ENCODE measurements around the gene PCDH20. TPM values are rescaled to one million over a fixed set of nuclear protein-coding genes. Genes with fewer than 3 reads are reported as not detected.
A peak's percentile ranks its signal among the peaks of the same experiment; 100 is the strongest.

The PCDH20 gene
- total RNA-seq, 1 donor from 2014 or later: 5.2 TPM

DNA sequence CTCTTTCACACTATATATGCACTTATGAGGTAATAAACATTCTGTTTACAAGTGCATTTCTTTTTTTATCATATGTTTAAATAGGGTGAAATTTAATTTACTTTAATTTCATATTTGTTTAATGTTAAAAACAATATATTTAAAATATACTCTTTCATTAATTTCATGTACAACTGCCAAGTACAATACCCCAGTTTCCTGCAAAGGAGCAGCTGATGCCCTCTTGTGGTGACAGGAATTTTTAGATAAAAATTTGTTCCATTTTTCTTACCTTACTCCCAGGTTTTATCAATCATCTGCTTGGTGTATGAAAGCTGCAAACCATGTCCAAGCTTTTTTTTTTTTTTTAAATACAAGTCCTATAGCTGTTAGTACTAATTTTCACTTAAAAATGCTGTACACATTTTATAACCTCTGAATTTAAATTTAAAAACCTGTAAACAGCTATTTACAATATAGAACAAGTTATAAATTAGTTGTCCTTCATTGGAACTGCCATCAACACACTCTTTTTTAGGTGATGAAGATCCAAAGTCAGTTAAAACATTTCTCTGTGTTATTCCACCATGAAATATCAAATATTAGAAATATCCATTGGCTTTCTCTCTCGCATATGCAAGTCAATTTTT, 4.9 kb downstream of the PCDH20 start:
- Mint-ChIP-seq H3K36me3 (ENCODE audit: low read depth, unreplicated experiment) (no peaks in the 10 kb centered on the region), H3K27me3 (ENCODE audit: unreplicated experiment) (peaks cover 2% of the 10 kb centered on the region), H3K4me1 (ENCODE audit: unreplicated experiment) (peaks cover 13% of the 10 kb centered on the region), H3K9me3 (ENCODE audit: unreplicated experiment) (no peaks in the 10 kb centered on the region), H3K4me3 (ENCODE audit: unreplicated experiment) (no peak overlapping the region), H3K27ac (ENCODE audit: unreplicated experiment) (no peak overlapping the region)
- TF ChIP-seq, protein P1, sequence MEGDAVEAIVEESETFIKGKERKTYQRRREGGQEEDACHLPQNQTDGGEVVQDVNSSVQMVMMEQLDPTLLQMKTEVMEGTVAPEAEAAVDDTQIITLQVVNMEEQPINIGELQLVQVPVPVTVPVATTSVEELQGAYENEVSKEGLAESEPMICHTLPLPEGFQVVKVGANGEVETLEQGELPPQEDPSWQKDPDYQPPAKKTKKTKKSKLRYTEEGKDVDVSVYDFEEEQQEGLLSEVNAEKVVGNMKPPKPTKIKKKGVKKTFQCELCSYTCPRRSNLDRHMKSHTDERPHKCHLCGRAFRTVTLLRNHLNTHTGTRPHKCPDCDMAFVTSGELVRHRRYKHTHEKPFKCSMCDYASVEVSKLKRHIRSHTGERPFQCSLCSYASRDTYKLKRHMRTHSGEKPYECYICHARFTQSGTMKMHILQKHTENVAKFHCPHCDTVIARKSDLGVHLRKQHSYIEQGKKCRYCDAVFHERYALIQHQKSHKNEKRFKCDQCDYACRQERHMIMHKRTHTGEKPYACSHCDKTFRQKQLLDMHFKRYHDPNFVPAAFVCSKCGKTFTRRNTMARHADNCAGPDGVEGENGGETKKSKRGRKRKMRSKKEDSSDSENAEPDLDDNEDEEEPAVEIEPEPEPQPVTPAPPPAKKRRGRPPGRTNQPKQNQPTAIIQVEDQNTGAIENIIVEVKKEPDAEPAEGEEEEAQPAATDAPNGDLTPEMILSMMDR (IDR thresholded peaks at IDR 0.05; ENCODE audit: unreplicated experiment): peak; percentile 63
- no peak for DNase-seq (ENCODE audit: low spot score)

DNA sequence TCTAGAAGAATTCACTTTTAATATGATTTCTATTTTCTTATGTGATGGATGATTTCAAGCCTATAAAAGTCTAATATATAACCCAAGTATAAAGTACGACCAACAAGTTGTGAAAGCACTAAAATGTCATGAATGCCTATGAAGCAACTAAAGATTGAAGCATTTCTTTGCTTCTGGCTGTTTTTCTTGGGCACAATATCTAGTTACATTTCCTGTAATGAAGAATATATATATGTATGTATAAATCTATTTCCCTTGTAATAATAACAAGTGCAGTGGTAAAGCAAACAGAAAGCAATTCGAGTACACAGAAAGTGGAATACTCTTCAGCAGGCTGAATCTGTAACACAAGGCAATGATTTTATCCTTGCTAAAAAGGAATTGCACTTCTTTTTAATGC, 5.4 kb downstream of the PCDH20 start:
- H3K9me3 Mint-ChIP-seq (ENCODE audit: unreplicated experiment): no peaks in the 10 kb centered on the region
- H3K4me3 Mint-ChIP-seq (ENCODE audit: unreplicated experiment): no peak overlapping the region
- no peak overlapping the region for H3K27ac Mint-ChIP-seq (ENCODE audit: unreplicated experiment)
- peaks cover 8% of the 10 kb centered on the region for H3K4me1 Mint-ChIP-seq (ENCODE audit: unreplicated experiment)
- no peaks in the 10 kb centered on the region for H3K36me3 Mint-ChIP-seq (ENCODE audit: low read depth, unreplicated experiment)
- TF ChIP-seq, protein P1 (IDR thresholded peaks at IDR 0.05; ENCODE audit: unreplicated experiment): no peak
- peaks cover 2% of the 10 kb centered on the region for H3K27me3 Mint-ChIP-seq (ENCODE audit: unreplicated experiment)
- DNase-seq (ENCODE audit: low spot score): no peak

DNA sequence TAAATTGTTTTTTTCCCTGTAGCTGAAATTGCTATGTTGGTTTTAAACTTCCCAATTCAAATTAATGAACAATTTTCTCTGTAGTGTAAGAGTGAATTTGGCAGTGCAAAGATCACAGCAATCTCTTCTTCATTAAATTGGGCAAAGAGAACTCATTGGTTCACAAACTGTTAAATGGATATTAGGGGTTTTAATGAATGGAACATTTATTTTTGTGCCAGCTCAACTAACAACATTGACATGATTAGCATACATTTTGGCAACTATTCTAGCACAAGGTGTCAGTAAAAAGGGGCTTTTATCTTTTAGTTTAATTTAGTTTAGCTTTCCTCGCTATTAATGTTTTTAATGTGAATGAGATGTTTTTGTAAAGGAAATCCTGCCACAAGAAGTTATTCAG, 7.1 kb downstream of the PCDH20 start:
- TF ChIP-seq, protein P1 (IDR thresholded peaks at IDR 0.05; ENCODE audit: unreplicated experiment): no peak
- H3K27me3 Mint-ChIP-seq (ENCODE audit: unreplicated experiment): no peaks in the 10 kb centered on the region

DNA sequence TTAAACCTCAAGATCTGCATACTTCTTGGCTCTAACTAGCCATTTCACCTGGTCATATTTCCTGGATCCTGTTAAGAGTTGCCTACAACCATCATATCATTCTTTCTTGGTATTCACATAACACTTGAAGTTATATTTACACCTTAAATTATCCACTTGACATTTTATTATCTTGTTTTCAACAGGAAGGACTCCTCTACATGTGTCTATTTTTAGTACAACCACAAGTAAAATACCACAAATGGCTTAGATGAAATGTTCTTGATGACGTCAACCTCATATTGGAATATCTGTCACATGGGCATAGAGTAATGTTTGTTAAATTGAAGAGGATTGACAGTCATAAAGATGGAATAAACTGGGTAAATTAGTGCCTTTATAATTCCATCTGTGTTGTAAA, 9.4 kb downstream of the PCDH20 start:
- Mint-ChIP-seq H3K27me3 (ENCODE audit: unreplicated experiment) (no peaks in the 10 kb centered on the region), H3K4me3 (ENCODE audit: unreplicated experiment) (no peak overlapping the region), H3K9me3 (ENCODE audit: unreplicated experiment) (no peaks in the 10 kb centered on the region), H3K4me1 (ENCODE audit: unreplicated experiment) (no peaks in the 10 kb centered on the region), H3K36me3 (ENCODE audit: low read depth, unreplicated experiment) (no peaks in the 10 kb centered on the region), H3K27ac (ENCODE audit: unreplicated experiment) (no peak overlapping the region)
- TF ChIP-seq, protein P1 (IDR thresholded peaks at IDR 0.05; ENCODE audit: unreplicated experiment): no peak
- DNase-seq (ENCODE audit: low spot score): no peak

More for the DNA sequence above, 7.1 kb downstream of the PCDH20 start:
- Mint-ChIP-seq H3K9me3 (ENCODE audit: unreplicated experiment) (no peaks in the 10 kb centered on the region), H3K27ac (ENCODE audit: unreplicated experiment) (no peak overlapping the region), H3K4me3 (ENCODE audit: unreplicated experiment) (no peak overlapping the region), H3K36me3 (ENCODE audit: low read depth, unreplicated experiment) (no peaks in the 10 kb centered on the region), H3K4me1 (ENCODE audit: unreplicated experiment) (peaks cover 2% of the 10 kb centered on the region)
- DNase-seq (ENCODE audit: low spot score): no peak

DNA sequence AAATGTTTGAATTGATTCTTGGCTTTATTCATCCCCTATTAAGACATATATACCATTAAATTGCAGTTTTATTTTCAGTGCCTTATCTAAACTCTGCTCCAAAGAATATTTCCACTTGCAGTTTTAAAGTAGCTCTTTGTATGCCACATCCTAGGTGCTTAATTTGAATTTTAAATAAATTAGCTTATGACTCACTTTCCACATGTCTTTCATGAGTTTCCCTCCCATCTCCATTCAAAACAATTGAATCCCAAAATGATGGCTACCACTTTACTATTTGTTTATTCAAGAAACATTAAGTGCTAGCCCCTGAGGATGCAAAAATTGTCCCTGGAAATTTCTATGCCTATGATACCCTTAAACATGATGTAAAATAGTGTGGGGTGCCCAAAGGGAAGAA, 19.5 kb downstream of the PCDH20 start:
- no peaks in the 10 kb centered on the region for H3K27me3 Mint-ChIP-seq (ENCODE audit: unreplicated experiment)
- no peak for DNase-seq (ENCODE audit: low spot score)
- no peaks in the 10 kb centered on the region for H3K4me1 Mint-ChIP-seq (ENCODE audit: unreplicated experiment)
- no peaks in the 10 kb centered on the region for H3K9me3 Mint-ChIP-seq (ENCODE audit: unreplicated experiment)
- no peak overlapping the region for H3K4me3 Mint-ChIP-seq (ENCODE audit: unreplicated experiment)
- H3K27ac Mint-ChIP-seq (ENCODE audit: unreplicated experiment): no peak overlapping the region
- H3K36me3 Mint-ChIP-seq (ENCODE audit: low read depth, unreplicated experiment): no peaks in the 10 kb centered on the region
- TF ChIP-seq, protein P1 (IDR thresholded peaks at IDR 0.05; ENCODE audit: unreplicated experiment): no peak
